MM.1S (cell line): ENCODE results near the gene TNFRSF6B.

Experiments used
- DNase-seq: peaks from one replicate; pipeline ENCODE4 v3.0.0-alpha.2; 2015
- H2AFZ ChIP-seq: fragments of 300-600 bp; sonication (generic); 2 replicates; pipeline ENCODE4 v1.6.0; 2016; ENCODE audit warnings: antibody characterized with exemption, low read length
- H3F3A ChIP-seq: fragments of 300-600 bp; sonication (generic); 2 replicates; pipeline ENCODE4 v1.6.1; 2016; ENCODE audit warnings: mild to moderate bottlenecking, antibody characterized with exemption, low read length, moderate library complexity, mixed read lengths; ENCODE audit not compliant: insufficient read depth
- H3K27ac ChIP-seq: fragments of 300-600 bp; sonication (generic); 2 replicates; pipeline ENCODE4 v1.5.1; 2016; ENCODE audit warnings: mild to moderate bottlenecking, low read length
- H3K27me3 ChIP-seq: fragments of 300-600 bp; sonication (generic); replicated peaks from 2 replicates; pipeline ENCODE4 v1.6.0; 2016; ENCODE audit warnings: low read length; ENCODE audit not compliant: insufficient read depth
- H3K36me3 ChIP-seq: fragments of 300-600 bp; sonication (generic); replicated peaks from 2 replicates; pipeline ENCODE4 v1.6.1; 2016; ENCODE audit warnings: mild to moderate bottlenecking, low read length, mixed read lengths; ENCODE audit not compliant: insufficient read depth
- H3K4me1 ChIP-seq: fragments of 300-600 bp; sonication (generic); 2 replicates; pipeline ENCODE4 v1.6.1; 2016; ENCODE audit warnings: low read length, mixed read lengths
- H3K4me2 ChIP-seq: fragments of 300-600 bp; sonication (generic); 2 replicates; pipeline ENCODE4 v1.6.0; 2016; ENCODE audit warnings: low read depth, low read length
- H3K4me3 ChIP-seq: fragments of 300-600 bp; sonication (generic); 2 replicates; pipeline ENCODE4 v1.5.1; 2016; ENCODE audit warnings: low read length, mixed read lengths
- H3K79me2 ChIP-seq: fragments of 300-600 bp; sonication (generic); 2 replicates; pipeline ENCODE4 v1.6.1; 2016; ENCODE audit warnings: mixed run types, low read length, mixed read lengths
- H3K9ac ChIP-seq: fragments of 300-600 bp; sonication (generic); 2 replicates; pipeline ENCODE4 v1.6.1; 2016; ENCODE audit warnings: low read length, mixed read lengths
- H3K9me2 ChIP-seq: fragments of 300-600 bp; sonication (generic); replicated peaks from 2 replicates; pipeline ENCODE4 v1.6.1; 2016; ENCODE audit warnings: mild to moderate bottlenecking, low read length, mixed read lengths; ENCODE audit not compliant: insufficient read depth
- H3K9me3 ChIP-seq: fragments of 300-600 bp; sonication (generic); replicated peaks from 2 replicates; pipeline ENCODE4 v1.6.1; 2016; ENCODE audit warnings: mild to moderate bottlenecking, low read length, mixed read lengths; ENCODE audit not compliant: insufficient read depth
- H4K20me1 ChIP-seq: fragments of 300-600 bp; sonication (generic); 2 replicates; pipeline ENCODE4 v1.6.1; 2016; ENCODE audit warnings: mild to moderate bottlenecking, low read length, moderate library complexity, mixed read lengths; ENCODE audit not compliant: insufficient read depth
- CTCF ChIP-seq: fragments of 300-600 bp; sonication (generic); IDR thresholded peaks from 2 replicates; pipeline ENCODE4 v1.5.1; 2016; ENCODE audit warnings: antibody characterized with exemption, low read length, mixed read lengths
- EZH2 ChIP-seq: fragments of 300-600 bp; sonication (generic); optimal IDR thresholded peaks from 2 replicates; pipeline ENCODE3; 2017; ENCODE audit warnings: low read depth, mild to moderate bottlenecking, antibody characterized with exemption, low read length, mixed read lengths
- EZH2phosphoT487 ChIP-seq: fragments of 300-600 bp; sonication (generic); IDR thresholded peaks from 2 replicates; pipeline ENCODE4 v1.6.1; 2018; ENCODE audit warnings: antibody characterized with exemption, low read length

The TNFRSF6B gene

GRCh38 chr20:63657260-63657936, 39.1 kb upstream of the TNFRSF6B start:
- no peaks in the 10 kb centered on the region for H3K36me3 ChIP-seq
- TF ChIP-seq EZH2phosphoT487, result no peak
- TF ChIP-seq CTCF, result no peak
- no peak for TF ChIP-seq EZH2
- H3K4me3 ChIP-seq, result peak overlapping the region; percentile 95
- no peaks in the 10 kb centered on the region for H3F3A ChIP-seq
- peak overlapping the region; percentile 70 for H3K4me2 ChIP-seq
- no peak overlapping the region for H3K27ac ChIP-seq
- H3K9ac ChIP-seq, result peak overlapping the region; percentile 85; the same call in 1 of the 2 replicates
- H3K9me2 ChIP-seq, result no peaks in the 10 kb centered on the region
- DNase-seq, result no peak
- 0 out of 2 replicates have a peak, but pooled peaks cover 4% of the 10 kb centered on the region for H3K4me1 ChIP-seq
- H3K27me3 ChIP-seq, result peaks cover 26% of the 10 kb centered on the region
- H4K20me1 ChIP-seq, result no peaks in the 10 kb centered on the region
- H2AFZ ChIP-seq, result peak overlapping the region; percentile 95
- peaks cover 21% of the 10 kb centered on the region for H3K79me2 ChIP-seq
- no peaks in the 10 kb centered on the region for H3K9me3 ChIP-seq

GRCh38 chr20:63657937-63658748, 38.3 kb upstream of the TNFRSF6B start, which contains the start of gene RTEL1:
Gene RTEL1 (plus strand): TSS chr20:63658312. CDS start chr20:63659403, 1,091 bp downstream.
- peaks cover 22% of the 10 kb centered on the region for H3K27me3 ChIP-seq
- H3K9me2 ChIP-seq, result no peaks in the 10 kb centered on the region
- H4K20me1 ChIP-seq, result no peaks in the 10 kb centered on the region
- H3F3A ChIP-seq, result no peaks in the 10 kb centered on the region
- no peaks in the 10 kb centered on the region for H3K36me3 ChIP-seq
- DNase-seq, result peak; percentile 94
- H2AFZ ChIP-seq, result peak within 1 kb of the TSS; percentile 95
- TF ChIP-seq EZH2phosphoT487 (no peak), EZH2 (no peak), CTCF (no peak)
- H3K9ac ChIP-seq, result peak within 1 kb of the TSS; percentile 85
- peak within 1 kb of the TSS; percentile 95 for H3K4me3 ChIP-seq
- H3K27ac ChIP-seq, result peak within 1 kb of the TSS; percentile 54; the same call in 1 of the 2 replicates
- peaks cover 21% of the 10 kb centered on the region for H3K79me2 ChIP-seq
- H3K9me3 ChIP-seq, result no peaks in the 10 kb centered on the region
- peak within 1 kb of the TSS; percentile 70 for H3K4me2 ChIP-seq
- H3K4me1 ChIP-seq, result 0 out of 2 replicates have a peak, but pooled peaks cover 4% of the 10 kb centered on the region

GRCh38 chr20:63658749-63659187, 37.7 kb upstream of the TNFRSF6B start:
- H3K79me2 ChIP-seq, result peaks cover 21% of the 10 kb centered on the region
- H2AFZ ChIP-seq, result peak overlapping the region; percentile 95
- H3K9me2 ChIP-seq, result no peaks in the 10 kb centered on the region
- no peaks in the 10 kb centered on the region for H4K20me1 ChIP-seq
- H3K27me3 ChIP-seq, result peaks cover 19% of the 10 kb centered on the region
- no peak for TF ChIP-seq CTCF
- no peak for TF ChIP-seq EZH2
- TF ChIP-seq EZH2phosphoT487, result no peak
- no peak overlapping the region for H3K27ac ChIP-seq
- peak overlapping the region; percentile 52 for H3K4me2 ChIP-seq
- 0 out of 2 replicates have a peak, but pooled peaks cover 4% of the 10 kb centered on the region for H3K4me1 ChIP-seq
- H3K9me3 ChIP-seq, result no peaks in the 10 kb centered on the region
- no peak for DNase-seq
- no peaks in the 10 kb centered on the region for H3K36me3 ChIP-seq
- peak overlapping the region; percentile 85 for H3K9ac ChIP-seq
- no peaks in the 10 kb centered on the region for H3F3A ChIP-seq
- peak overlapping the region; percentile 95 for H3K4me3 ChIP-seq
